WTC11 (cell line): ENCODE measurements around the gene ASIC2. TPM values are rescaled to one million over a fixed set of nuclear protein-coding genes. Genes with fewer than 3 reads are reported as not detected.

Experiments used
- ATAC-seq: fragments of 200-7000 bp; cut with Tn5 transposase; 2 replicates; pipeline ENCODE4 v1.10.0; 2021; ENCODE audit warnings: mild to moderate bottlenecking, moderate library complexity
- CTCF ChIA-PET: fragments of 300-600 bp; sonication (Branson Sonifier 250); formaldehyde crosslinking; loops from one replicate; lab custom pipeline; 2021; ENCODE audit warnings: antibody characterized with exemption; lab: Charles Lee
- POLR2A ChIA-PET: fragments of 350-600 bp; sonication (Branson Sonifier 250); formaldehyde crosslinking; loops from one replicate; lab custom pipeline; 2021; ENCODE audit warnings: antibody characterized with exemption; lab: Charles Lee
- DNase-seq: peaks from one replicate; pipeline ENCODE4 v3.0.0; 2021; ENCODE audit warnings: low spot score
- H3K27ac Mint-ChIP-seq: 2 replicates; pipeline ENCODE4 v1.8.0; 2021; ENCODE audit warnings: mixed read lengths
- H3K27me3 Mint-ChIP-seq: 2 replicates; pipeline ENCODE4 v1.8.0; 2021; ENCODE audit warnings: low read depth, mild to moderate bottlenecking, moderate library complexity, mixed read lengths
- H3K36me3 Mint-ChIP-seq: 2 replicates; pipeline ENCODE4 v1.8.0; 2021; ENCODE audit warnings: mixed read lengths
- H3K4me1 Mint-ChIP-seq: 2 replicates; pipeline ENCODE4 v1.8.0; 2022; ENCODE audit warnings: mixed read lengths
- H3K4me3 Mint-ChIP-seq: 2 replicates; pipeline ENCODE4 v1.8.0; 2021; ENCODE audit warnings: mild to moderate bottlenecking, moderate library complexity, mixed read lengths
- H3K9me3 Mint-ChIP-seq: 2 replicates; pipeline ENCODE4 v1.8.0; 2021; ENCODE audit warnings: mixed read lengths
- CTCF ChIP-seq: fragments of 200-600 bp; IDR thresholded peaks from 2 replicates; pipeline ENCODE4 v1.8.0; 2022; ENCODE audit warnings: antibody characterized with exemption
- ERG ChIP-seq: fragments of 250-450 bp; sonication (Bioruptor Pico); IDR thresholded peaks from 2 replicates; pipeline ENCODE4 v1.8.0; 2021; ENCODE audit warnings: mild to moderate bottlenecking
- FOXP1 ChIP-seq: sonication (generic); formaldehyde crosslinking; IDR thresholded peaks from 2 replicates; pipeline ENCODE4 v1.8.0; 2022; ENCODE audit warnings: missing genetic modification reagents, mild to moderate bottlenecking, moderate library complexity, borderline replicate concordance
- GRHL2 ChIP-seq: fragments of 250-450 bp; sonication (Bioruptor Pico); IDR thresholded peaks from 2 replicates; pipeline ENCODE4 v1.8.0; 2022; ENCODE audit warnings: mild to moderate bottlenecking, moderate library complexity; ENCODE audit not compliant: insufficient replicate concordance, severe bottlenecking
- HMGXB4 ChIP-seq: sonication (generic); formaldehyde crosslinking; IDR thresholded peaks from 2 replicates; pipeline ENCODE4 v1.8.1; 2023; ENCODE audit warnings: mild to moderate bottlenecking, moderate library complexity, missing genetic modification reagents
- IRF2 ChIP-seq: sonication (generic); formaldehyde crosslinking; IDR thresholded peaks from 2 replicates; pipeline ENCODE4 v1.8.0; 2022; ENCODE audit warnings: low read depth, missing genetic modification reagents, borderline replicate concordance
- KAT7 ChIP-seq: sonication (generic); formaldehyde crosslinking; IDR thresholded peaks from 2 replicates; pipeline ENCODE4 v1.8.1; 2023; ENCODE audit warnings: missing genetic modification reagents, mild to moderate bottlenecking, borderline replicate concordance
- MLX ChIP-seq: sonication (generic); formaldehyde crosslinking; IDR thresholded peaks from 2 replicates; pipeline ENCODE4 v1.8.1; 2023; ENCODE audit warnings: mild to moderate bottlenecking, missing genetic modification reagents, moderate library complexity
- MXD4 ChIP-seq: fragments of 250-450 bp; sonication (Bioruptor Pico); IDR thresholded peaks from 2 replicates; pipeline ENCODE4 v1.8.0; 2021; ENCODE audit warnings: mild to moderate bottlenecking, moderate library complexity, borderline replicate concordance
- MYBL2 ChIP-seq: sonication (generic); formaldehyde crosslinking; IDR thresholded peaks from 2 replicates; pipeline ENCODE4 v1.8.1; 2023; ENCODE audit warnings: mild to moderate bottlenecking, moderate library complexity, missing genetic modification reagents
- NFATC4 ChIP-seq: fragments of 250-450 bp; sonication (Bioruptor Pico); IDR thresholded peaks from 2 replicates; pipeline ENCODE4 v1.9.0; 2021; ENCODE audit warnings: mild to moderate bottlenecking
- RELA ChIP-seq: sonication (generic); formaldehyde crosslinking; IDR thresholded peaks from 2 replicates; pipeline ENCODE4 v1.8.1; 2022; ENCODE audit warnings: missing genetic modification reagents, mild to moderate bottlenecking, borderline replicate concordance
- SOX15 ChIP-seq: fragments of 250-450 bp; sonication (Bioruptor Pico); IDR thresholded peaks from 2 replicates; pipeline ENCODE4 v1.9.0; 2021; ENCODE audit warnings: mild to moderate bottlenecking
- TCF7 ChIP-seq: sonication (generic); formaldehyde crosslinking; IDR thresholded peaks from 2 replicates; pipeline ENCODE4 v1.8.0; 2022; ENCODE audit warnings: mild to moderate bottlenecking, low read depth, missing genetic modification reagents, moderate library complexity
- ZNF219 ChIP-seq: sonication (generic); formaldehyde crosslinking; IDR thresholded peaks from 2 replicates; pipeline ENCODE4 v1.8.0; 2023; ENCODE audit warnings: missing genetic modification reagents, mild to moderate bottlenecking, borderline replicate concordance
- ZNF317 ChIP-seq: sonication (generic); formaldehyde crosslinking; IDR thresholded peaks from 2 replicates; pipeline ENCODE4 v1.8.1; 2023; ENCODE audit warnings: low read depth, mild to moderate bottlenecking, moderate library complexity, missing genetic modification reagents, borderline replicate concordance
- ZNF416 ChIP-seq: fragments of 250-450 bp; sonication (Bioruptor Pico); IDR thresholded peaks from 2 replicates; pipeline ENCODE4 v1.9.0; 2021; ENCODE audit warnings: mild to moderate bottlenecking, inconsistent platforms
- ZNF423 ChIP-seq: fragments of 250-450 bp; sonication (Bioruptor Pico); IDR thresholded peaks from 2 replicates; pipeline ENCODE4 v2.1.2; 2022; ENCODE audit warnings: mild to moderate bottlenecking, moderate library complexity
- ZNF512 ChIP-seq: sonication (generic); formaldehyde crosslinking; IDR thresholded peaks from 2 replicates; pipeline ENCODE4 v1.8.1; 2022; ENCODE audit warnings: missing genetic modification reagents, borderline replicate concordance
- ZSCAN18 ChIP-seq: fragments of 250-450 bp; sonication (Bioruptor Pico); IDR thresholded peaks from 2 replicates; pipeline ENCODE4 v2.1.2; 2022; ENCODE audit warnings: mild to moderate bottlenecking, moderate library complexity
- total RNA-seq: library from RNA; stranded (reverse); gene quantifications from 3 replicates; pipeline ENCODE4 v1.2.3, GENCODE V29; 2021

The ASIC2 gene
- total RNA-seq, 1 experiment from 2014 or later, result 2.7 TPM

- no peak for TF ChIP-seq ERG
- TF ChIP-seq KAT7 (CRISPR knock-in tag), result no peak
- no peak for TF ChIP-seq ZNF416 (CRISPR knock-in tag)
These were observed 294.2 kb downstream of the ASIC2 start (continued) for GRCh38 chr17:32998887-32999228.

GRCh38 chr17:32998111-32998886 lies 294.8 kb downstream of the ASIC2 start:
- Mint-ChIP-seq H3K27ac (no peak overlapping the region), H3K9me3 (peaks cover 11% of the 10 kb centered on the region), H3K27me3 (peaks cover 16% of the 10 kb centered on the region), H3K36me3 (no peaks in the 10 kb centered on the region), H3K4me1 (no peaks in the 10 kb centered on the region; the same call in none of the 2 replicates), H3K4me3 (peak overlapping the region; percentile 47)
- POLR2A ChIA-PET, result no interaction called here
- ATAC-seq, result peak; percentile 96
- DNase-seq, result peak; percentile 92
- TF ChIP-seq CTCF (peak; percentile 86), ZNF423 (CRISPR knock-in tag) (peak; percentile 88), NFATC4 (CRISPR knock-in tag) (no peak)
- CTCF ChIA-PET, result interaction anchor here (0.6 to 2.7 kb wide), 36 partner anchors 8 to 524 kb away, joined by 3 to 19 read pairs (median 5); partner anchors contain the start of gene MYO1D

GRCh38 chr17:32995416-32996045 lies 297.6 kb downstream of the ASIC2 start:
- Mint-ChIP-seq H3K4me3 (no peak overlapping the region), H3K27ac (no peak overlapping the region), H3K4me1 (no peaks in the 10 kb centered on the region; the same call in none of the 2 replicates), H3K27me3 (peaks cover 15% of the 10 kb centered on the region), H3K9me3 (peaks cover 6% of the 10 kb centered on the region; the same call in 1 of the 2 replicates), H3K36me3 (no peaks in the 10 kb centered on the region)
- CTCF ChIA-PET, result interaction anchor here (1.1 to 2.0 kb wide), 3 partner anchors 43 to 91 kb away, joined by 4 to 7 read pairs (median 5); no protein-coding TSS in a partner anchor
- POLR2A ChIA-PET, result no interaction called here
- ATAC-seq (no peak), DNase-seq (no peak)
- TF ChIP-seq ZNF219 (CRISPR knock-in tag) (no peak), ERG (no peak), MXD4 (no peak), MLX (CRISPR knock-in tag) (no peak), ZNF512 (CRISPR knock-in tag) (no peak), ZNF317 (no peak), ZSCAN18 (CRISPR knock-in tag) (no peak), SOX15 (CRISPR knock-in tag) (no peak), GRHL2 (CRISPR knock-in tag) (no peak), RELA (no peak), FOXP1 (CRISPR knock-in tag) (no peak), IRF2 (CRISPR knock-in tag) (no peak), HMGXB4 (no peak), MYBL2 (CRISPR knock-in tag) (no peak), TCF7 (CRISPR knock-in tag) (no peak), NFATC4 (CRISPR knock-in tag) (no peak)
